Hepatocyte (in vitro differentiated cells): Measurements from ENCODE around the gene MRGPRD.

Experiments used
- CTCF ChIP-seq: fragments of 200-600 bp; sonication (generic); IDR thresholded peaks from 2 replicates; pipeline ENCODE4 v1.5.1; 2016; ENCODE audit warnings: antibody characterized with exemption, mild to moderate bottlenecking; ENCODE audit not compliant: poor library complexity
- EZH2phosphoT487 ChIP-seq: fragments of 200-600 bp; sonication (generic); IDR thresholded peaks from one replicate; pipeline ENCODE4 v1.6.1; 2018; ENCODE audit warnings: antibody characterized with exemption, mild to moderate bottlenecking, low read depth, moderate library complexity; ENCODE audit not compliant: unreplicated experiment, severe bottlenecking

- TF ChIP-seq CTCF = no peak
- no peak for TF ChIP-seq EZH2phosphoT487
Observed at GRCh38 chr11:68989936-68990606, 9.3 kb upstream of the MRGPRD start.
